ENCODE measurements around the gene ADAMTS15. TPM values are rescaled to one million over a fixed set of nuclear protein-coding genes. Genes with fewer than 3 reads are reported as not detected.

The ADAMTS15 gene
- total RNA-seq, 6 donors from 2014 or later = 2.5 to 23.0 (median 7.2) TPM

GRCh38 chr11:130454491-130455252 is 6.2 kb downstream of the ADAMTS15 start:
- Histone ChIP-seq H3K9me3 (no peaks in the 10 kb centered on the region), H3K36me3 (no peaks in the 10 kb centered on the region), H3K27me3 (peaks cover 0 to under 1% (median under 1%) of the 10 kb centered on the region in 4 donors), H3K4me1 (peaks cover 2 to 13% (median 8%) of the 10 kb centered on the region in 4 donors), H3K4me3 (no peak overlapping the region), H3K27ac (peak overlapping the region in 1 of 4 donors; percentile 40)
- no peak for TF ChIP-seq CTCF (IDR thresholded peaks at IDR 0.05)
- no peak for TF ChIP-seq POLR2AphosphoS5 (IDR thresholded peaks at IDR 0.05)
- DNase-seq (no peak), ATAC-seq (ENCODE audit: low FRiP score in 2 of 2) (no peak)
- 56 to 63% methylated on average over 12 of the region's 12 CpGs for WGBS, 2 donors

- ATAC-seq (ENCODE audit: low FRiP score in 2 of 2) = peak in 1 of 2 donors; percentile 28
Observed at GRCh38 chr11:130455483-130456127, 7.2 kb downstream of the ADAMTS15 start.

GRCh38 chr11:130456286-130456685 is 7.8 kb downstream of the ADAMTS15 start:
- Histone ChIP-seq H3K27ac (no peak overlapping the region), H3K4me3 (no peak overlapping the region), H3K9me3 (no peaks in the 10 kb centered on the region), H3K36me3 (no peaks in the 10 kb centered on the region), H3K27me3 (no peaks in the 10 kb centered on the region), H3K4me1 (peaks cover 0 to 8% (median 5%) of the 10 kb centered on the region in 4 donors)
- ATAC-seq (ENCODE audit: low FRiP score in 2 of 2) (peak in 1 of 2 donors; percentile 28), DNase-seq (no peak)
- 83 to 84% methylated on average over 3 of the region's 3 CpGs for WGBS, 2 donors
- TF ChIP-seq POLR2AphosphoS5 (IDR thresholded peaks at IDR 0.05) (no peak), POLR2A (IDR thresholded peaks at IDR 0.05) (no peak), EP300 (IDR thresholded peaks at IDR 0.05) (no peak), CTCF (IDR thresholded peaks at IDR 0.05) (no peak)

More at GRCh38 chr11:130455483-130456127, 7.2 kb downstream of the ADAMTS15 start:
- DNase-seq = no peak
- 62 to 67% methylated on average over 7 to 15 of the region's 15 CpGs for WGBS, 2 donors
- H3K27ac ChIP-seq = no peak overlapping the region
- H3K9me3 ChIP-seq = no peaks in the 10 kb centered on the region
- H3K4me1 ChIP-seq = peaks cover 0 to 8% (median 5%) of the 10 kb centered on the region in 4 donors
- H3K4me3 ChIP-seq = no peak overlapping the region
- H3K36me3 ChIP-seq = no peaks in the 10 kb centered on the region
- no peak for TF ChIP-seq EP300 (IDR thresholded peaks at IDR 0.05)
- no peak for TF ChIP-seq POLR2A (IDR thresholded peaks at IDR 0.05)
- TF ChIP-seq CTCF (IDR thresholded peaks at IDR 0.05) = no peak
- no peak for TF ChIP-seq POLR2AphosphoS5 (IDR thresholded peaks at IDR 0.05)
- no peaks in the 10 kb centered on the region for H3K27me3 ChIP-seq

- WGBS, 2 donors = 73 to 81% methylated on average over 19 to 20 of the region's 20 CpGs
- Histone ChIP-seq H3K4me1 (peaks cover 0 to 8% (median 5%) of the 10 kb centered on the region in 4 donors), H3K36me3 (peaks cover 0 to 6% (median 1%) of the 10 kb centered on the region in 4 donors), H3K27me3 (no peaks in the 10 kb centered on the region), H3K9me3 (no peaks in the 10 kb centered on the region), H3K4me3 (no peak overlapping the region), H3K27ac (peak overlapping the region in 3 of 4 donors; percentile 22 to 32 (median 31))
- peak in 1 of 2 donors; percentile 29 for DNase-seq
- ATAC-seq (ENCODE audit: low FRiP score in 2 of 2) = peak in 1 of 2 donors; percentile 62
- no peak for TF ChIP-seq POLR2A (IDR thresholded peaks at IDR 0.05)
- TF ChIP-seq CTCF (IDR thresholded peaks at IDR 0.05) = no peak
- no peak for TF ChIP-seq EP300 (IDR thresholded peaks at IDR 0.05)
- no peak for TF ChIP-seq POLR2AphosphoS5 (IDR thresholded peaks at IDR 0.05)
Observed at GRCh38 chr11:130457623-130458409, 9.4 kb downstream of the ADAMTS15 start.

Data from upper lobe of left lung (tissue), 6 donors.